Measurements from ENCODE around the gene CD48.
"Not testable (repeated sequence)": the region's sequence is repeated elsewhere in the genome, so short reads cannot be mapped to it uniquely, and the experiment has no call there.

CD48 gene

DNA sequence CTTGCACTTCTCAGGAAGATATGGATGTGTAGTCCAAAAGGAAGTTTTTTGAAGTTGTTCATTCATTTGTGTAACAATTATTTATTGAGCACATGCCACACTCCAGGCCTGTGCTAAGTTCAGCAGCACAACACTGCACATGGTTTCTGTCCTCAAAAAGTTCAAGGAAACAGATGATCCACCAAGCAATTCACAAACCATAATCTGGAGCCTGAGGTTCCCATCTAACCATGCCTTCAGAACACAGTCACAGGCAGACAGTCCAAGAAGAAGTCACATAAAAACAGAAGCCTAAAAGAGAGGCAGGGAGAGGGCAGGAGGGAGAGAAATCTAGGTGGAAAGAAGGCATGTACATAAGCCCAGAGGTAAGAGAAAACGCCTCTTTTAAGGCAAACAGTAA lies 1.9 kb downstream of the CD48 start:
- peaks cover 16% of the 10 kb centered on the region for H3K36me3 Mint-ChIP-seq
- H3K4me3 Mint-ChIP-seq: no peak overlapping the region
- H3K27me3 Mint-ChIP-seq: no peaks in the 10 kb centered on the region
- no peaks in the 10 kb centered on the region for H3K9me3 Mint-ChIP-seq
- no peak overlapping the region for H3K27ac Mint-ChIP-seq
- peaks cover 42% of the 10 kb centered on the region for H3K4me1 Mint-ChIP-seq

- Mint-ChIP-seq H3K27me3 (no peaks in the 10 kb centered on the region), H3K27ac (no peak overlapping the region), H3K36me3 (peaks cover 24% of the 10 kb centered on the region), H3K9me3 (no peaks in the 10 kb centered on the region), H3K4me1 (peaks cover 45% of the 10 kb centered on the region), H3K4me3 (no peak overlapping the region)
These were observed 2.8 kb downstream of the CD48 start for GRCh38 chr1:160708801-160709200.

- H3K36me3 Mint-ChIP-seq: peaks cover 31% of the 10 kb centered on the region
- no peak overlapping the region for H3K27ac Mint-ChIP-seq
- H3K4me1 Mint-ChIP-seq: peaks cover 49% of the 10 kb centered on the region
- H3K9me3 Mint-ChIP-seq: no peaks in the 10 kb centered on the region
- no peak overlapping the region for H3K4me3 Mint-ChIP-seq
- H3K27me3 Mint-ChIP-seq: no peaks in the 10 kb centered on the region
These were observed 3.5 kb downstream of the CD48 start for GRCh38 chr1:160708118-160708517.

DNA sequence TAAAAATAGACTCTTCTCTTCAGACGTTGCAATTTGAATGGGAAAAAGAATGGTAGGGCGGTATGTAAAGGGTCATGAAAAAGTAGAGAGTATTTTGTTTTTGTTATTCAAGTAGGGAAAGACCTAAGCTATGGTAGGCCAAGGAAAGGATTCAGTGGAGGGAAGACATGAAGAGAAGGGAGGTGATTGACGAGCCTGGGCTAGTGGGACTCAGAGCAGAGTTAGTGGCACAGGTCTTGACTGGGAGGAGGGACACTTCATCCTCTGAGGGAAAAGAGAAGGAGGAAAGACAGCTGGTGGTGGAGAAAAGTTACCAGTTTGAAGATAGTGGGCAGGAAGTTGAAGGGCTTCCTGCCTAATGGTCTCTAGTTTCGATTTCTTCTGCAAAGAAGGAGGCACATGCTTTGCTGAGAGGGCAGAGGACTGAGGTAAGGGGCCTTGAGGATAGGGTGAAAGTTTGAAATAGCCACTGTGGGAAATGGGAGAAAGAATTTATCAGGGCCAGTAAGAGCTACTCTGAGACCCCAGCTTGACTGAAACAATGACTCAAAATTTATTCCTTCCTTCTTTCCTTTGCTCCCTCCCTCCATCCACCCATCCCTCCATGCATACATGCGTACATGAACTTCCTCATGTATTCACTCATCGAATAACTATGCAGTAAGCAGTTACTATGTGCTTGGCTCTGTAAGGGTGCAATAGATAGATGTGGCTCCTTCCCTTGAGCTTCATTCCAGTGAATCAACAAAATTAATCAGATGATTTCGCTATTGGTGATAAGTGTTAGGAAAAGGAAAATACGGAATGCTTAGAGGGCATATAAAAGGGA lies 4.2 kb downstream of the CD48 start:
- no peaks in the 10 kb centered on the region for H3K9me3 Mint-ChIP-seq
- no peaks in the 10 kb centered on the region for H3K27me3 Mint-ChIP-seq
- H3K4me3 Mint-ChIP-seq: no peak overlapping the region
- H3K4me1 Mint-ChIP-seq: peaks cover 49% of the 10 kb centered on the region
- peaks cover 35% of the 10 kb centered on the region for H3K36me3 Mint-ChIP-seq
- H3K27ac Mint-ChIP-seq: no peak overlapping the region

GRCh38 chr1:160706526-160707235 lies 4.9 kb downstream of the CD48 start:
- Mint-ChIP-seq H3K4me1 (peaks cover 50% of the 10 kb centered on the region), H3K4me3 (no peak overlapping the region), H3K27me3 (no peaks in the 10 kb centered on the region), H3K27ac (no peak overlapping the region), H3K36me3 (peaks cover 39% of the 10 kb centered on the region), H3K9me3 (no peaks in the 10 kb centered on the region)

DNA sequence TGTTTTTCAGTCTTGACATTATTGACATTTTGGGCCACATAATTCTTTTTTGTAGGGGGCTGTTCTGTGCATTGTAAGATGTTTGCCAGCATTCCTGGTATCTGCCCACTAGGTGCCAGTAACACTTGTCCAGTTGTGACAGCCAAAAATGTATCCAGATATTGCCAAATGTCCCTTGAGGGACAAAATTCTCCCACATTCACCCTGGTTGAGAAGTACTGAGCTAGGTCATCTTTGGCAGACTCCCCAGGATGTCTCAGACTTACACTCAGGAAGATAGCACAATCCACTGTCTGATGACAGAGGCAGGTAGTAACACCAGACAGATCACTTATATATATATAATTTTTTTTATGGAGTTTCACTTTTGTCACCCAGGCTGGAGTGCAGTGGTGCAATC lies 5.9 kb downstream of the CD48 start:
- H3K4me1 Mint-ChIP-seq: peaks cover 58% of the 10 kb centered on the region
- no peaks in the 10 kb centered on the region for H3K27me3 Mint-ChIP-seq
- H3K36me3 Mint-ChIP-seq: peaks cover 38% of the 10 kb centered on the region
- peak overlapping the region; percentile 80 for H3K27ac Mint-ChIP-seq
- no peaks in the 10 kb centered on the region for H3K9me3 Mint-ChIP-seq
- no peak overlapping the region for H3K4me3 Mint-ChIP-seq

DNA sequence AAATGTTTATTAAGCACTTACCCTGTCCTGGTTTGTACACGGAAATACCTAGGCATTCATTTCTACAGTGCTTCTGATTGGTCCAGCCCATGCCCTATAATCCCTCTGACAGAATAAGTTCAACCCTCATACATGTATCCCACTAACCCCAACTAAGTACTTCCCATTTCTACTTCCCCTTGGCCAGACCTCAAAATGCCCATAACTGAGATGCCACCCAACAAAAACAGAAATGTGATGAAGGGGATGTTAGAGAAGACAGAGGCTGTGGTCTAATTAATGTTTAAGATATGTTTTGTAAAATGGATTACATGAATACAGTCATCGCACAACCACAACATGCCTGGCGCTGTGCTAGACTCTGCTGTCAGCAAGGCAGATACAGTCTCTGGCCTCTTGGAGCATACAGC lies 6.4 kb downstream of the CD48 start:
- peaks cover 64% of the 10 kb centered on the region for H3K4me1 Mint-ChIP-seq
- not testable (repeated sequence) for H3K27me3 Mint-ChIP-seq, H3K4me3 Mint-ChIP-seq, H3K9me3 Mint-ChIP-seq
- H3K36me3 Mint-ChIP-seq: peaks cover 39% of the 10 kb centered on the region
- H3K27ac Mint-ChIP-seq: peak overlapping the region; percentile 80

DNA sequence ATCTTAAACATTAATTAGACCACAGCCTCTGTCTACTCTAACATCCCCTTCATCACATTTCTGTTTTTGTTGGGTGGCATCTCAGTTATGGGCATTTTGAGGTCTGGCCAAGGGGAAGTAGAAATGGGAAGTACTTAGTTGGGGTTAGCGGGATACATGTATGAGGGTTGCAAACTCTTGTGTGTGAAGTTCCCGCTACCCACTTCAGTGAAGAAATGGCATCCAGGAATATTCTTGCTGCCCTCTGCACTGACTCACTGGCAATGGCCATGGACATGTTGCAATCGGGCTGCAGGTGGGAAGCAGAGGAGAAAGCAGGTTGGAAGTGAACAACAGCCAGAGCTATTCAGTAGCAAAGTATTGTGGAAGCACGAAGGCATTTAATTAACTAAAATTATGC lies 7.4 kb downstream of the CD48 start:
- Mint-ChIP-seq H3K27ac (peak overlapping the region; percentile 85), H3K4me1 (peaks cover 73% of the 10 kb centered on the region), H3K36me3 (peaks cover 39% of the 10 kb centered on the region), H3K27me3 (no peaks in the 10 kb centered on the region), H3K4me3 (no peak overlapping the region), H3K9me3 (no peaks in the 10 kb centered on the region)

DNA sequence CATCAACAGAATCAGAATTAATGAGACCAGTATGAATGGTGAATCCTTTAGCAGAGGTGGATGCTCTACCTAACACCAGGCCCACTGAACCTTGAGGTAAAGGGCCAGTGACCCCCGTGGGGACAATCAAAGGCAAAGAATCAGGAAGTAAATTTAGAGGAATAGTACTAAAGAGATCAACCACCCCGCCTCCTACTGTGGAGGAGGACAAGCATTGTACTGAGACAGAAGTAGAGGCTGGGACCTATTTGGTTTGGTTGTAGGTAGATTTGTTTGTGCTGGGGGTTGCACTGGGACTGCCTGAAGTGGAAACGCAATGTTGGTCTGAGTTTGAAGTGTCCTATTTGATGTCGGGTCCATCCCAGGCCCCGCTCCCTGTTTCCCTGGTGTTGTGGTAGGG lies 9.5 kb downstream of the CD48 start:
- no peaks in the 10 kb centered on the region for H3K9me3 Mint-ChIP-seq
- peak overlapping the region; percentile 80 for H3K4me3 Mint-ChIP-seq
- peak overlapping the region; percentile 92 for H3K27ac Mint-ChIP-seq
- H3K36me3 Mint-ChIP-seq: peaks cover 41% of the 10 kb centered on the region
- no peaks in the 10 kb centered on the region for H3K27me3 Mint-ChIP-seq
- H3K4me1 Mint-ChIP-seq: peaks cover 94% of the 10 kb centered on the region

- Mint-ChIP-seq H3K4me3 (peak overlapping the region; percentile 21), H3K27ac (peak overlapping the region; percentile 68), H3K36me3 (peaks cover 21% of the 10 kb centered on the region), H3K4me1 (peaks cover 86% of the 10 kb centered on the region)
- H3K27me3 Mint-ChIP-seq, H3K9me3 Mint-ChIP-seq: not testable (repeated sequence)
These were observed 19.2 kb downstream of the CD48 start for GRCh38 chr1:160692390-160692789.

DNA sequence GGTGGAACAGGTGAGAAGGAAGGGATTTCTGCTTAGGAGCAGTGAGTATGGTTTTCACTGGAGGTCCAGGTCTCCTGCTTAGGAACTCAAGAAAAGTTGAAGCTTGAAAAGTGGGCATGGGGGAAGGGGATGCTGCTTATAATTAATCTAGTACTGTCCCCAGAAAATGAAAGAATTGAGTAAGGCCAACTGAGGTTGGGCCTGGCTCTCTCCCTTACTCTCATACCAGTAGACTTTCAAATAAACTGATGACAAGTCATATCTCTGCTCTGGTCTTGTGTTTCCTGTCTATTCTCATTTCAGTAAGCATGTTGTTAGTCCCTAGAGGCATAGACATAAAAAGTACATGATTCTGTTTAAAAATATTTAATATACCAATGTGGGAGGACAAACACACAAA lies 26.4 kb downstream of the CD48 start:
- H3K27me3 Mint-ChIP-seq: no peaks in the 10 kb centered on the region
- peaks cover 92% of the 10 kb centered on the region for H3K4me1 Mint-ChIP-seq
- H3K4me3 Mint-ChIP-seq: peak overlapping the region; percentile 69
- H3K27ac Mint-ChIP-seq: peak overlapping the region; percentile 76
- peaks cover 63% of the 10 kb centered on the region for H3K36me3 Mint-ChIP-seq
- H3K9me3 Mint-ChIP-seq: no peaks in the 10 kb centered on the region

- H3K27ac Mint-ChIP-seq: peak overlapping the region; percentile 76
- H3K27me3 Mint-ChIP-seq: no peaks in the 10 kb centered on the region
- H3K4me3 Mint-ChIP-seq: peak overlapping the region; percentile 69
- H3K4me1 Mint-ChIP-seq: peaks cover 80% of the 10 kb centered on the region
- H3K9me3 Mint-ChIP-seq: no peaks in the 10 kb centered on the region
- H3K36me3 Mint-ChIP-seq: peaks cover 63% of the 10 kb centered on the region
These were observed 28.4 kb downstream of the CD48 start for GRCh38 chr1:160682983-160683865.

DNA sequence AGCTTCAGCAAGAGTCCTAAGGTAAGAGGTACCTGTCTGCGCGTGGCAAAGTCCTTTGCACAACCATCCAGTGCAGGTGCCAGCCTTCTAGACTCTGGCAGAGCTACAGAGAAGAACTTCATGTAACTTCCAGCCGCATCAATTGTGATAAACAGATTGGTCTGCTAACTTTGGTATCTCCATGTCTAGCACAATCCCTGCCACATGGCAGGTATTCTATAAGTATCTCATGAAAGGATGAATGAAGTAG lies 29.8 kb downstream of the CD48 start:
- no peak overlapping the region for H3K4me3 Mint-ChIP-seq
- no peaks in the 10 kb centered on the region for H3K27me3 Mint-ChIP-seq
- peaks cover 69% of the 10 kb centered on the region for H3K4me1 Mint-ChIP-seq
- no peaks in the 10 kb centered on the region for H3K9me3 Mint-ChIP-seq
- peak overlapping the region; percentile 98 for H3K27ac Mint-ChIP-seq
- H3K36me3 Mint-ChIP-seq: peaks cover 54% of the 10 kb centered on the region

GRCh38 chr1:160681066-160681890 lies 30.3 kb downstream of the CD48 start:
- H3K4me3 Mint-ChIP-seq: peak overlapping the region; percentile 59
- H3K27ac Mint-ChIP-seq: peak overlapping the region; percentile 98
- peaks cover 48% of the 10 kb centered on the region for H3K36me3 Mint-ChIP-seq
- H3K9me3 Mint-ChIP-seq: no peaks in the 10 kb centered on the region
- peaks cover 64% of the 10 kb centered on the region for H3K4me1 Mint-ChIP-seq
- H3K27me3 Mint-ChIP-seq: no peaks in the 10 kb centered on the region

GRCh38 chr1:160680399-160680798 lies 31.2 kb downstream of the CD48 start:
- Mint-ChIP-seq H3K27me3 (no peaks in the 10 kb centered on the region), H3K4me3 (no peak overlapping the region), H3K27ac (peak overlapping the region; percentile 91), H3K36me3 (peaks cover 42% of the 10 kb centered on the region), H3K9me3 (no peaks in the 10 kb centered on the region), H3K4me1 (peaks cover 55% of the 10 kb centered on the region)

Data from activated naive CD4-positive, alpha-beta T cell treated with anti-CD3 and anti-CD28 coated beads, Interleukin-2, amount 50 U/mL, for 24 hours (primary cell).